Suprapubic skin (tissue), 4 donors: ENCODE results near the gene DLL4. TPM values are rescaled to one million over a fixed set of nuclear protein-coding genes. Genes with fewer than 3 reads are reported as not detected.
A peak's percentile ranks its signal among the peaks of the same experiment; 100 is the strongest.

Experiments used
- DNase-seq, 2 donors: peaks; one replicate each; pipeline ENCODE4 v3.0.0-alpha.2; 2019; ENCODE audit warnings: low spot score in 2 of 2
- H3K27ac ChIP-seq: fragments of 200-600 bp; sonication (generic); one replicate; pipeline ENCODE4 v1.5.1; 2019
- H3K27me3 ChIP-seq: fragments of 200-600 bp; sonication (generic); one replicate; pipeline ENCODE4 v1.5.1; 2019
- H3K36me3 ChIP-seq: fragments of 200-600 bp; sonication (generic); one replicate; pipeline ENCODE4 v1.5.1; 2019
- H3K4me1 ChIP-seq: fragments of 200-600 bp; sonication (generic); one replicate; pipeline ENCODE4 v1.5.1; 2019
- H3K4me3 ChIP-seq: fragments of 200-600 bp; sonication (generic); one replicate; pipeline ENCODE4 v1.5.1; 2019; ENCODE audit warnings: mild to moderate bottlenecking
- H3K9me3 ChIP-seq: fragments of 200-600 bp; sonication (generic); one replicate; pipeline ENCODE4 v1.5.1; 2019
- CTCF ChIP-seq, 2 donors: fragments of 200-600 bp in 1 of 2; fragments of 450-650 bp in 1 of 2; sonication (generic) in 1 of 2; IDR thresholded peaks; one replicate each; pipeline ENCODE4 v1.5.1; 2016 to 2019; ENCODE audit warnings: antibody characterized with exemption in 2 of 2, mild to moderate bottlenecking in 1 of 2, moderate library complexity in 1 of 2
- EP300 ChIP-seq: sonication (generic); formaldehyde crosslinking; IDR thresholded peaks from one replicate; pipeline ENCODE4 v1.6.1; 2017; ENCODE audit warnings: antibody characterized with exemption
- POLR2A ChIP-seq, 2 donors: fragments of 450-650 bp; IDR thresholded peaks; one replicate each; pipeline ENCODE4 v1.6.1; 2017; ENCODE audit warnings: antibody characterized with exemption in 2 of 2, mild to moderate bottlenecking in 2 of 2, moderate library complexity in 2 of 2
- POLR2AphosphoS5 ChIP-seq, 3 donors: sonication (generic); formaldehyde crosslinking; IDR thresholded peaks; one replicate each; pipeline ENCODE4 v1.6.1; 2017; ENCODE audit warnings: antibody characterized with exemption in 3 of 3
- WGBS: methylation state at CpG from one replicate; pipeline ENCODE4 v1.1.5; 2018; 5-methylcytosine and 5-hydroxymethylcytosine counted together
- total RNA-seq, 4 donors: library from RNA; depleted of rRNA; stranded (reverse); fragments of >200 nt; gene quantifications; one replicate each; pipeline ENCODE4 v1.1.0, GENCODE V29; 2016

DLL4 gene
- total RNA-seq, 4 donors from 2014 or later, result 0.47 to 5.3 (median 2.6) TPM

GRCh38 chr15:40923551-40923950 lies 5.6 kb upstream of the DLL4 start:
- no peak overlapping the region for H3K4me3 ChIP-seq
- H3K27me3 ChIP-seq, result peaks cover 43% of the 10 kb centered on the region
- no peaks in the 10 kb centered on the region for H3K9me3 ChIP-seq
- TF ChIP-seq POLR2A (IDR thresholded peaks at IDR 0.05) (no peak), CTCF (IDR thresholded peaks at IDR 0.05) (no peak), EP300 (no peak), POLR2AphosphoS5 (IDR thresholded peaks at IDR 0.05) (no peak)
- WGBS, result 93% methylated on average over 4 of the region's 9 CpGs
- H3K36me3 ChIP-seq, result no peaks in the 10 kb centered on the region
- peaks cover 32% of the 10 kb centered on the region for H3K4me1 ChIP-seq
- H3K27ac ChIP-seq, result no peak overlapping the region
- no peak for DNase-seq

GRCh38 chr15:40925495-40925862 lies 3.7 kb upstream of the DLL4 start:
- TF ChIP-seq POLR2AphosphoS5 (IDR thresholded peaks at IDR 0.05) (no peak), EP300 (no peak), POLR2A (IDR thresholded peaks at IDR 0.05) (no peak), CTCF (IDR thresholded peaks at IDR 0.05) (no peak)
- H3K27me3 ChIP-seq, result peaks cover 62% of the 10 kb centered on the region
- H3K27ac ChIP-seq, result no peak overlapping the region
- no peaks in the 10 kb centered on the region for H3K36me3 ChIP-seq
- H3K9me3 ChIP-seq, result no peaks in the 10 kb centered on the region
- 35% methylated on average over 25 of the region's 30 CpGs for WGBS
- peak overlapping the region; percentile 38 for H3K4me3 ChIP-seq
- H3K4me1 ChIP-seq, result peaks cover 51% of the 10 kb centered on the region
- DNase-seq, result no peak

- Histone ChIP-seq H3K27ac (no peak overlapping the region), H3K36me3 (no peaks in the 10 kb centered on the region), H3K27me3 (peaks cover 68% of the 10 kb centered on the region), H3K9me3 (no peaks in the 10 kb centered on the region), H3K4me3 (peak overlapping the region; percentile 38), H3K4me1 (peaks cover 57% of the 10 kb centered on the region)
- no peak for DNase-seq
- WGBS, result 4% methylated on average over 18 of the region's 61 CpGs
- TF ChIP-seq POLR2A (IDR thresholded peaks at IDR 0.05) (no peak), POLR2AphosphoS5 (IDR thresholded peaks at IDR 0.05) (no peak), CTCF (IDR thresholded peaks at IDR 0.05) (no peak), EP300 (no peak)
Measured at GRCh38 chr15:40925863-40926658, 3.1 kb upstream of the DLL4 start.

DNA sequence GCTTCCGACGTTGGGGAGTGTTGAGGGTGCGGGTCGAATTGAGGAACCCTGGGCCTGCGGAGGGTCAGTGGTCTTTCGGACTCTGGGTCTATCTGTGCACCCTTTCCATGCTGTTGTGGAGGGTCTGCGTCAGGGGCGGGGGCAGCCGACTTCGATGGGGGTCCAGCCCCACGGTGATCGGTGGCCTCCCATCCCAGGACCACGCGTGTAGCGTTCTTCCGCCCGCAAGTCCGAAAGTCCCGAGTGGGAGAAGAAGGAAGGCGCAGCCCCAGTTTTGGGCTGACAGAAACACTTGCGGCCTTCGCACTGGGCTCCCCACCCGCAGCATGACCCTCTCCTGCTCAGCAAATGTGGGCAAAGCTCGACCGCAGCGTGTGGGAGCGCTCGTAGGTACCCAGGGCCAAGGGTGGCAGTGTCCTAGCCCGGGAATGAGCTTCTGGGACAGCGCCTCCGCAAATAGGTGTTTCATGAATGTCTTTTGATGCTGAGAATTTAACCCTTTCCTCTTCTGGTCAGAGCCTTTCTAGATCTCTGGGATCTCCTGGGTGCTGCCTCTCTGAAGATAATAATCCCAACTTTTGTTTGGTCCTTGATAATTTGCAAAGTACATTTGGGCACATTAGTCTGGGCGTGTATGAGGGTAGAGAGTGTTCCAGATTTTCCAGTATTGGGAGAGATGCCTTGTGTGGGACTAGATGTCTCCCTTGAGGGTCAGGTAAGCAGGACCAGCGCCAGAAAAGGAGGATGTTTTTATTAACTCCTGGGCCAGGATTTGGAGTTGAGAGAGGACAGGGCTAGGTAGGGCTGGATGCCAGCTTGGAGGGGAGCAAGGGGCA lies 2.3 kb upstream of the DLL4 start:
- Histone ChIP-seq H3K4me1 (peaks cover 57% of the 10 kb centered on the region), H3K9me3 (no peaks in the 10 kb centered on the region), H3K36me3 (no peaks in the 10 kb centered on the region), H3K27ac (no peak overlapping the region), H3K4me3 (peak overlapping the region; percentile 38), H3K27me3 (peaks cover 76% of the 10 kb centered on the region)
- DNase-seq, result peak in 1 of 2 donors; percentile 60
- WGBS, result 57% methylated on average over 21 of the region's 33 CpGs
- TF ChIP-seq EP300, result no peak
- no peak for TF ChIP-seq CTCF (IDR thresholded peaks at IDR 0.05)
- no peak for TF ChIP-seq POLR2A (IDR thresholded peaks at IDR 0.05)

- H3K4me3 ChIP-seq, result peak overlapping the region; percentile 65
- H3K4me1 ChIP-seq, result peaks cover 57% of the 10 kb centered on the region
- DNase-seq, result no peak
- TF ChIP-seq CTCF (IDR thresholded peaks at IDR 0.05) (no peak), EP300 (no peak), POLR2A (IDR thresholded peaks at IDR 0.05) (no peak), POLR2AphosphoS5 (IDR thresholded peaks at IDR 0.05) (no peak)
- 22% methylated on average over 5 of the region's 24 CpGs for WGBS
- no peaks in the 10 kb centered on the region for H3K9me3 ChIP-seq
- peaks cover 82% of the 10 kb centered on the region for H3K27me3 ChIP-seq
- H3K27ac ChIP-seq, result no peak overlapping the region
- H3K36me3 ChIP-seq, result no peaks in the 10 kb centered on the region
Measured at GRCh38 chr15:40927495-40927872, 1.7 kb upstream of the DLL4 start.
